GM21423 (cell line): ENCODE data around the gene PLEKHO2.
A peak's percentile ranks its signal among the peaks of the same experiment; 100 is the strongest.

Source experiments
- ATAC-seq: cut with Tn5 transposase; IDR thresholded peaks from one replicate; pipeline ENCODE4 v1.9.1; 2021; ENCODE audit warnings: mild to moderate bottlenecking, moderate library complexity; ENCODE audit not compliant: unreplicated experiment

The PLEKHO2 gene

DNA sequence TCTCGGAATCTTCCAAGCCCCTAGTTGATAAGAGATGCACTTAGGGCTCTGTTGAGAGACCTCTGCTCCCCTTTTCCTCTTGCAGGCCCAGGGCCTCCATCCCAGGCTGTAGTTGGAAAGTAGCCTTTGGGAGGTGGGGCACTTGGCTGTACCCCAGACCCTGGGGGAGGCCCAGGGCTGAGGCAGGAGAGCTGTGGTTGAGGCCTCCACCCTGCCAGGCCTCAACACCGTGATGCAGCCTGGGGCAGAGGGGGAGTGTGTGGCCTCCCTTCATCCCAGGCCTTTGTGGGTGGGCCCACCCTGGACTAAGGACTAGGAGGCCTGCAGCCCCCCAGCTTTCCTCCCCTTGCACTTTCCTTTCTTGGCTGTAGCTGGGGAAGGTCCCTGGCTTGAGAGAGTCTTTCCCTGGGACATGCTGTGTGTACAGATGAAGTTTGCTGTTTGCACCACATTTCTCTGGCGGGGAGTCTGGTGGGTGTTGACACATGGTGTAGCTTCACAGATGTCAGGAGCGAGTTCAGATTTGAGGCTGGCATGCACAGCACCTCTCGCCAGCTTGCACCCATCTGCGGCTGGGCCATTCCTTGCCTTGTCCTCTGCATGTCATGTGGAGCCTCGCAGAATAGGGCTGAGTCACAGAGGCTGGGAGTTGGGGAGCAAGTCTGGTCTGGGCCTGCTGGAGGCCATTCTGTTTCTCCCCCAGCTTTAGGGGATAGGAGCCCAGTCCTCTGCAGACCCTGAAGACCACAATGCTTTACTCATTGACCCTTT, 13.7 kb downstream of the PLEKHO2 start:
- ATAC-seq, result no peak

DNA sequence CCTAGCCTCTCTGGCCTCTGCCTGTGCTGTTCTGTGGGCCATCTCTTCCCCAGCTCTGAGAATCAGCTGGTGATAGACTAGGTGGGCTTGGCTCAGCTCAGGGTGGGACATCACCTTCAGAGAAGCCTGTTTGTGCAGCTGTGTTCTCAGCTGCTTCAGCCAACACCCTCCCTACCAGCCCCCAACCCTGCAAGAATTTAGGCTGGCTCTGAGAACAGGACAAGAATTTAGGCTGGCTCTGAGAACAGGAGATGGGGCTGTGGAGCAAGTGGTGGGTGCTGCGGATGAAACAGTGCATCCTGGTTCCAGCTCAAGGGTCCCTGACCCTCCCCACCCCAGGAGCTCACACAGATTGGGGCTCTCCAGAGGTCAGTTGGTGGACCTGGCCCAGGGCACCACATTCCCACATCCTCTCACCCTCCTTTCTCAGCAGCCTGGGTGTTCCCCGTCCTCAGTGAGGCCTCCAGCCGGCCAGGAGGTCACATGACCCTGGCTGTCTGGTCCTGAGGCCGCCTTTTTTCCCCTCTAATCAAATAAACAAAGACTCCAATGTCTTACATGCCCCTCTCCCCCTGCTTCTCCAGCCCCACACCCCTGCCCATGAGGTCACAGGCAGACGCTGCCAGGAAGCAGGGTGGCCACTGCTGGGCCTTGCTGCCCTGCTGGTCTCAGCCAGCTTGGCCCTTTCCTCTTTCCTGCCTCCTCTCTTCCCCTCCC, 14.9 kb downstream of the PLEKHO2 start:
- ATAC-seq, result no peak

DNA sequence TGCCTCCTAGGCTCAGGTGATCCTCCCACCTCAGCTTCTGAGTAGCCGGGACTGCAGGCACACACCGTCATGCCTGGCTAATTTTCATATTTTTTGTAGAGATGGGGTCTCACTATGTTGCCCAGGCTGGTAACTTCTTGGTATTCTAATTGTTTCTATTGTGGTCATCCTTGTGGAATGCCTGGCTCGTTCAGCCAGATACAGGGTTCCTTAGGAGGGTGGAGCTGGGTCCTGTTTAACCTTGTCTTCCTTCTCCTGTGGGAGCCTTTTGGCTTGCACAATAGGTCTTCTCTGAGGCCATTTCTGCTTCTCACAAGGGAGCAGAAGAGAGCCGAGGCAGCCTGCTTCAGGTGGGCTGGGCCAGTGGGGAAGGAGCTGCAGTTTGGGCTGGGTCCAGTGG, 15.7 kb downstream of the PLEKHO2 start:
- ATAC-seq, result no peak

DNA sequence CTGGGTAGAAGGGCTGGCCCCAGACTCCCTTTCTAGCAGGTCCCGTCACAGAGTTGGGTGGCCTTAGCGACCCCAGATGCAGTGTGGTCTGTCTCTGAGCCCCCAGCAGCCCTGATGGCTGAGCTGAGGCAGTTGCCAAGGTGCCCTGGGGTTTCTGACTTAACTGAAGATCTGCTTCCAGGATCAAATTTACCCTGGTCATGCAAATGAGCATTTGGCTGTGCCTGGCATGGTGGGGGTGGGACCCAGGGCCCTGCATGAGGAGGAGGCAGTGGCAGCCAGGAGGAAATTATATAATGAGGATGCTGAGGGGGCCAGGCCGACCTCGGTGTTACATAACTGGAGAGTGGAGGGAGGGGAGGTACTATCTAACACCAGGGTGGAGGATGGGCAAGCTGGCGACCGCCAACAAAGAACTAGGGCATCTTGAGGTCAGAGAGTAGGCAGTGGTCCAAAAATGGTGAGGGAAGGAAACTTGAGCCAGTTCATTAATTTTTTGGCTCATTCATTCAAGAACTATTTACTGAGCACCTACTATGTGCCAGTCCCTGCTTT, 16.4 kb downstream of the PLEKHO2 start:
- no peak for ATAC-seq

DNA sequence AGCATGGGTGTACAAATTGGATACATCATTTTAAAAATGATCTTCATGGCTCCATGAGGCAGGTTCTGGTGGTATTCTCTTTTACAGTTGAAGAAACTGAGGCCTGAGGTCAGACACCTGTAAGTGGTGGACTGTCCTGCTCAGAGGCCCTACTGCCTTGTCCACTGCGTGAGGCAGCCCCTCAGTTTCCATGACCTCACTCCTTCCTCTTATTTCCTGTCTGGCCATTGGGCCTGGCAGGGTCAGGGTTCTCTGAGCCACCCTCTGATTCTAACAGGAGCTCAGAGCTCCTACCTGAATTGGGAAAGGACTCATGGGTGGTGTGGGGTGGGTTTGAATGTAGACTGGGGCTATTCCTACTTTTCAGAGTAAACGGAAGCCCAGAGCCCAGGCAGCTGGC, 17.5 kb downstream of the PLEKHO2 start:
- ATAC-seq, result no peak

DNA sequence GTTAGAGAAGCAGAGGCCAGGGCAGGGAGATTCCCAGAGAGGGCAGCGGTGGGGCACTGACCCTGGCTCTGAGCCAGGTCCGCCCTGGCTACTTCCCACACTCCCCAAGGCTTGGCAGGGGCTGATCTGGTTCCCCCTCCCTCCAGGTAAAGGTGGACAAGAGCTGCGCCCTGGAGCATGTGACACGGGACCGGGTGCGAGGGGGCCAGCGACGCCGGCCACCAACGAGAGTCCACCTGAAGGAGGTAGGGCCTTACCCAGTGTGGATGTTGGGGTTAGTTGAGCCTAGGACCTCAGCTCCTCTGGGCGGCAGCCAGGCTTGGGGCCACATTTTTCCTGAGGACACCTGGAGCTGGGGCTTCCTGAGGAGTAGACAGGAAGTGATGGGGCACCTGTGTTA, 19.6 kb downstream of the PLEKHO2 start:
- no peak for ATAC-seq

DNA sequence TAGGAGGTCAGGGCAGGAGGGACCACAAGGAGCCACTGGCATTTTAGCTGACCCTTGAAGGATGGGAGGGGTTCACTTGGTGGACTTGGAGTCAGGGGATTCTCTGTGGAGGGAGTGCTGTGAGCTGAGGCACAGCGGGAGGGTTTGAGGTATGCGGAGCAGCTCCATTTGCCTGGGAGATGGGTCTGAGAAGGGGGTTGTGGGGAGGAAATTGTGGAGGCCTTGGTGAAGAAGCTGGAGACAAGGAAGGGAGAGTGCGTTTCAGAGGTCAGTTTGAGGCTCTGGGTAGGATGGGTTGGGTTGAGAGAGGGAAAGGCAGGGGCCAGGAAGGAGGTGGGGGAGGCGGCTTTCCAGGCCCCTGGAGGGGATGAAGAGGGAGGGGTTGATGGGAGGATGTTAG, 20.2 kb downstream of the PLEKHO2 start:
- no peak for ATAC-seq

DNA sequence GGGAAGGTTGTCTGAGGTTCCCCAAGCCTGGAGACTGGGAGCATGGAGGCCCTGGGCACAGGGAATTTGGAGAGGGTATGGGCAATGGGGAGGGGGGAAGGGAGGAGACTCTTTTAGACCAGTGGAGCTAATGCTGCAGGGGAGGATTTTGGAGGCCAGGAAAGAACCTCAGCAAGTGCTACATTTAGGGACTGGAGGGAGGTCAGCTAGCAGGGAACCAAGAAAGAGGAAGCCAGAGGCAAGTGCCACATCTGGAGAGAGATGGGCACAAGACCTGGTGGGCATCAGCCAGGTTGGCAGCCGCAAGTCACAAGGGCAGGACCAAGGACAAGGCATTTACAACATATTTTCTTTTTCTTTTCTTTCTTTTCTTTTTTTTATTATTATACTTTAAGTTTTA, 20.7 kb downstream of the PLEKHO2 start:
- no peak for ATAC-seq

DNA sequence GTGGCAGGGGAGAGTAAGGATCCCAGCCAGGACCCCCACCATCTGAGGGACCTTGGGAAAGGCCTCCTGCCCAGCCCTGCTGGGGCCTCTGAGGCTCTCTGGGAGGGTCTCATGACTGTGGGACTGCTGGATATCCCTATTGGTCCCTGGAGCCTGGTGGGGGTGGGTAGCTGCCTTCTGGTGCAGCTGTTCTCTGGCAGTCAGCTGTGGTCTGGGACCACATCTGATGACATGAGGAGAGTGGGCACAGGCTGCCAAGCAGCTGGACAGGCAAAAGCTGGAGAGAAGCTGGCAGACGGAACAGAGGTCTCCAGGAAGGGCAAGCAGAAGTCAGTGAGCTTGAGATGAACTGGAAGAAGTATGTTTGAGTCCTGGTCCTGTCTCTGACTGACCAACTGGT, 22.4 kb downstream of the PLEKHO2 start:
- no peak for ATAC-seq

DNA sequence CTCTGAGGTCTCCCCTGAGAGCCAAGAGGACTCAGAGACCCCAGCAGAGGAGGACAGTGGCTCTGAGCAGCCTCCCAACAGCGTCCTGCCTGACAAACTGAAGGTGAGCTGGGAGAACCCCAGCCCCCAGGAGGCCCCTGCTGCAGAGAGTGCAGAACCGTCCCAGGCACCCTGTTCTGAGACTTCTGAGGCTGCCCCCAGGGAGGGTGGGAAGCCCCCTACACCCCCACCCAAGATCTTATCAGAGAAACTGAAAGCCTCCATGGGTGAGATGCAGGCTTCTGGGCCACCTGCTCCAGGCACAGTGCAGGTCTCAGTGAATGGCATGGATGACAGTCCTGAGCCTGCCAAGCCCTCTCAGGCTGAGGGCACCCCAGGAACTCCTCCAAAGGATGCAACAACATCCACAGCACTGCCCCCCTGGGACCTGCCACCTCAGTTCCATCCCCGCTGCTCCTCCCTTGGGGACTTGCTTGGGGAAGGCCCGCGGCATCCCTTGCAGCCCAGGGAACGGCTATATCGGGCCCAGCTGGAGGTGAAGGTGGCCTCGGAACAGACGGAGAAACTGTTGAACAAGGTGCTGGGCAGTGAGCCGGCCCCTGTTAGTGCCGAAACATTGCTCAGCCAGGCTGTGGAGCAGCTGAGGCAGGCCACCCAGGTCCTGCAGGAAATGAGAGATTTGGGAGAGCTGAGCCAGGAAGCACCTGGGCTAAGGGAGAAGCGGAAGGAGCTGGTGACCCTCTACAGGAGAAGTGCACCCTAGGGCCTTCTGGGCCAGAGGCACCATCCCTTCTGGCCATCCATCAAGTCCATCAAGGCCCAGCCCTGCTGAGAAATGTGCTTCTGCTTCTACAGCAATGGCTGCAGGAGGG, 23.6 kb downstream of the PLEKHO2 start:
- no peak for ATAC-seq

DNA sequence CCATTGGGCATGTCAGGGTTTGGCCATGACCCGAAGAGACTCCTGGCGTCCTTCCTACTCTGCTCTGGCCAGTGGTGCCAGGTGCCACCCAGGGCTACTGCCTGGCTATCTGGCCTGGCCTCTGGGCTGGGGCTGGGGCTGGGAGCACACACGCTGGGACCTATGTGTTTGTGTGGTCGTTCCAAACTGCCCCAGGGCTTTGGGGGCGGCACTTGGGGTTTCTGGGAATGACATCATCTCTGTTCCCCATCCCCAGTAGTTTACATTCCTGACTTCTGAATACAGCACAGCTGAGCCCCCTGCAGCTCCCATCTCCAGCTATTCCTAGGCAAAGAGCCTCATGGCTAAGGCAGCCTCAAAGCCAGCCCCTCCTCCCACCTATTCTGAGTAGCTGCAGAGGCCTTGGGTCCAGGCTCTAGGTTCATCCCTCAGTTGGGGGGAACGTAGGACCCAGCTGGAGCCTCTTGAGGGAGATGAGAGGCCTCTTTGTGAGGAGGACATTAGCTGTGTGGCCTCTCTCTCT, 24.3 kb downstream of the PLEKHO2 start:
- ATAC-seq, result no peak

DNA sequence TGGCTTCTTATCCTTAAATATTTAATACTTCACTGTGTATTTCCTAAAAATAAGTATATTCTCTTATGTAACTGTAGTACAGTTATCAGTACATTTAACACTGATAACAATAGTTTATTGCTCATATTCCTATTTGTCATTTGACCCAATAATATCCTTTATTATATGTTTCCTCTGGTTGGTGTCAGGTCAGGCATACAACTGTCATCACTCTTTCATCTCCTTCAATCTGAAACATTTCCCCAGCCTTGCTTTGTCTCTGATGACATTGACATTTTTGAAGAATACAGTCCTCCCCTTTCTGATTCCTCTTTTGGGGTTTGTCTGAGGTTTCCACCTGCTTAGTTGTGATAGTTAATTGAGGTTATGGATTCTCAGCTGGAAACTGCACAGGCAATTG, 27.8 kb downstream of the PLEKHO2 start:
- no peak for ATAC-seq

DNA sequence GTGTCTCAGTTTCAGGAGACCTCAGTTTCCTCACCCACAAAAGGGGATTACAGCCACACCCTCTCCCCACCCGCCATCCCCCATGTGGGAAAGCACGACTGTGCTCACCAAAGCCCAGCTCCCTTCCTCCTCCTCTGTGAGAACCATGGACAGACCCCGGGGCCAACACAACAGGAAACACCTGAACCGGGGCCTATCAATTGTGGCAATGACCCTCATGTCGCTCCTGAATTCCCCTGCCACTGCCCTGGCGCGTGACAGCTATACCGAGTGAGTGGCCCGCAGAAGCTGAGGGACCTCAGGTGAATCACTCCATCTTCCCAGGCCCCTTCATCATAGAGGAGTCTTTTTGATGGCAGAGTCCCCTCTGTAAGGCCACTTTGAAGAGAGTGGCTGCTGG, 28.6 kb downstream of the PLEKHO2 start:
- no peak for ATAC-seq

DNA sequence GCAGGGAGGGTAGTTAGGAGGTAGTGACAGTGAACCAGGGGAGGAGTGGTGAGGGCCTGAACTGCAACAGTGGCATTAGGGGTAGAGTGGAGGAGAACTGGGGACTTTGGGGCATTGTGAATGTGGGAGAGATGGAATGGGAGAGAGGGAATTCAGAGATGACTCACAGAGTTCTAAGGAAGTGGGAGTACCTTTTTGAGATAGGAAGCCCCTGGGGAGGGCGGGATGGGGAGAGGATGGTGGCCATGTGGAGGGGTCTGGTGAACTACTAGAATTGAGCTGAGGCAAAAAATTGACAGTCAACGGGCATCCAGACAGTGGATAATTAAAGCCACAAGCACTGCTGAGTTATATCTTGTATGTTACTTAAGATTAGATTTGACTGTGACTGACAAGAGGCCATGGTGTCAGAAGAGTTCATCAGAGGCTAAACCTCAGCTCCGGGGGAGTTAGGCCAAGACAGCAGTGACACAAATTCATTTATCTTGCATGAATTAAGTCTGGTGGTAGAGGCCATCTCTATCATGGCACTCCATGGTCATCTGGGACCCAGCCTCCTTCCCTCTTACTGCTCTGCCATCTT, 34.0 kb downstream of the PLEKHO2 start:
- ATAC-seq, result no peak

DNA sequence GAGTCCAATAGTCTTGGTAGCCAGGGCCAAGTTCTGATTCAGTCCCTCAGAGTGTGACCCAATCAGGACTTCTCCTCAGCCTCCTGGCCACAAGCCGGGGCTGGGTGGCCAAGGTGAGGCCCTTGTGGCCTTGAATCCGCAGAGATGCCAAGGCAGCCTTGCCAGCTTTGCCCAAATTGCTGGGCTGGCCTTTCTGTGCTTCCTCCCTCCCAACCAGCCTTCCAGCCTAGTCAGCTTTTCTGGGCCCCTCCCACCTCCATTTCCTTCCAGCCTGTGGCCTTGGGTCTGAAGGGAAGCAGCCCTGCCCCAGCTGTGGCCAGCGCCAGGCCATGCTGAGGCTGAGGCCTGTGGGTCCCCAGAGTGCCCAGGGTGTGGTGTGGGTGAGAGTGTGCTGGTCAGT, 35.7 kb downstream of the PLEKHO2 start:
- ATAC-seq, result no peak

DNA sequence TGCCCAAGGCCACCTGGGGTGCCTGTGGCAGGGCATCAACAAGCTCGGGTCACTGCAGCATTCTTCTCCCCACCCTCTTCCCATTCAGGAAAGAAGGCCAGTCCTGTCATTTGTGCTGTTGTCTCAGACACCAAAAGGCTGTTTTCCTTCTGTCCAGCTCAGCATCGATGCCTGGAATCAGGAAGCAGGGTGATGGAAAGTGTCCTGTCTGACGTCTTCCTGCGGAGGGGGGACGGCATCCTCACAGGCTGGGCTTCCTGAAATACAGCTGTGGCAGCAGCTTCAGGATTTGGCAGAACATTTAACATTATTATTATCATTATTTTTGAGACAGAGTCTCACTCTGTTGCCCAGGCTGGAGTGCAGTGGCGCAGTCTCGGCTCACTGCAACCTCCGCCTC, 37.0 kb downstream of the PLEKHO2 start:
- ATAC-seq, result no peak

DNA sequence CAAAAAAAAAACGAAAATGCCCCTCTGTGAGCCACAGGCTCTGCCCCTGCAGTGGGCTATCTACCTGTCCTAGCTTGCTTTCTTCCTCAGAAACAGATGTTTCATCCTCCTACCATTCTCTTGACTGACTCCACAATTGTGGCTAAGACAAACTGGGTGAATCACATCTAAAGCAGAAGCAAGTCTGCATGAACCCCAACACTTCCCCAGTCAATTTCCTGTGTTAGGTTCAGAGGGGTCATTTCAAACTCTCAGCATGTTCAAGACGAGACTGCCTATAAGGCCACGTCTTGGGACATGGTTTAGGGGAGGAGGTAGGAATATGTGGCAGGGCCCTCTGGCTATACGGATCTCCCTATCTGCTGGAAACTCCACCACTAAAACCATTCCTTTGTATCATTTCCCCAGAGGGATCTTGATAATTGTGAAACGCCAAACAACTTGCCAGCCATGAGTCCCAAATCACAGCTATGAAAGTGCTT, 41.4 kb downstream of the PLEKHO2 start:
- ATAC-seq, result no peak

DNA sequence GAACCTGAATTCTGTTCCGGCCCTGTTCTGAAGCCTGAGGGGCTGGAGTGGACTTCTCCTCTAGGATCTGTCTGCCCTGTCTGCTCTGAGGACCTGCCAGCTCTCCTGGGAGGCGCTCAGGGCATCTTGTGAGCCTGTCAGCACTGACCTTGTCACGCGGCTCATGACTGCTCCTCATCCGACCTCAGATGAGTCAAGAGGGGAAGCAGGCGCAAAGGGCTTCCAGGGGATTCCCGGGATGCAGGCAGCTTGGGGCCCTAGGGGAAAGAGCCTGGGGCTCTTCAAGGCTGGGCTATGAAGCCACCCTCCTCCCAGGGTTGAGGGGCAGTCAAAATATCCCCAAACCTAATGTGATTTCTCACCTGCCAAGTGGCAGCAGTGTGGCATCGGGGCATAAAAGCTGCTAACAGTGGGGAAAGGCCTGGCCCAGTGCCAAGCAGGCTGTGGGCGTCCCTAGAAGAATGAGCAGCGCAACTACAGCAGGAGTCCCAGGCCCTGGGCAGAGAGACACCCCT, 42.3 kb downstream of the PLEKHO2 start:
- ATAC-seq, result peak; percentile 57

DNA sequence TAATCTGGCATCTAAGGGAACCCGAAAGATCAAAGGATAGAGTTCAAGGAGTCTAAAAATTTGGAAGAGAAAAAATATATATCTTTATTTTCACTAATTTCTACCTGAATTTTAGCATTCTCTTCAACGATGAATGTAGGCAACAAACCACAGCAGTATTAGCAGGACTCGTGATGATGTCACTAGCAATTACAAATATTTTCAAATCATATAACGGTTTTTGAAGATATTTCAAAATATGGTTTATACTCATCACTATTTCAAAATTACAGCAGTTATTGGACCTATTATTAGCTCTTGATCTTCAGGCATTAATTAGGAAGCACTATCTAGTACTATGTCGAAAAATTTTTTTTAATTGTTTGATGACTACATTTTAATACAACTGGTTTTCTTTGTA, 43.0 kb downstream of the PLEKHO2 start:
- no peak for ATAC-seq

DNA sequence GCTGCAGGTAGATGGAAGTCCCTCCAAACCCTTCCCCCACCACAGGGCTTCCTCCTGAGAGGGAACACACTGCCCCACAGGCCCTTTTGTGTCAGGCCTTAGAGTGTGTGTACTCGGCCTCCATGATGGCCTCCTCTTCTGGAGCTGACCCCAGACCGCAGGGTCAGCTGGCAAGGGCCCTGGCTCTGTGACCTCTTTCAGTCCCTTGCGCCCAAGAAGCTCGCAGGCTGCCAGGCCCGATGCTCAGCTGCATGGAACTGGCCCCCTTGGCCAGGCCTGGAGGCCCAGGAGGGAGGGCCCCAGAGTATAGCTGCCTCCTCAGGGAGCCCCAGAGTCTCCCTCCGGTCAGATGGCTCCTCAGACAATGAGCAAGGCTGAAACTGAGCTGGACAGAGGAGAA, 46.6 kb downstream of the PLEKHO2 start:
- no peak for ATAC-seq
